AG09319 (cell line): ENCODE data around the gene KRT20.

ENCODE experiments used
- DNase-seq: peaks from one replicate; pipeline ENCODE4 v3.0.0-alpha.2; 2010; ENCODE audit warnings: low read depth; ENCODE audit errors: extremely low read depth
- TF ChIP-seq, protein P1 (sequence below): IDR thresholded peaks from 2 replicates; pipeline ENCODE4 v1.5.1; 2011; ENCODE audit warnings: low read depth, mild to moderate bottlenecking, inconsistent platforms, low read length, moderate library complexity

KRT20 gene

DNA sequence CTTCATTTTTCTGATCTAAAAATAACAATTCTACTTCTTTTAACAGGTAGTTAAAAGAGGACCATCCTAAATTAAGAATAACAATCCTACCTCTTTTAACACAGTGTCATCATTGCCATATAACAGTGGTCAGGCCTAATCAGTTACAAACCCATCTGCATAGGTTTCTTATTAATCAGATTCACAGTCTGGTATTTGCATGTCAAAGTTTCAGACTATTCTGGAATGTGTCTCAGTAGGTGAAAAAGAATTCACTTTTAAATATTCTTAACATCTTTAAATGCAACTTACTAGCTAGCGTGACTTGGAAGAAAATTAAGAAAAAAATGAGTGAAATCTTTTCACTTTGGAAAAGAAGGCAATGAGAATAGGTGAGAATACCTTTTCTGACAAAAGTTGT, 11.2 kb downstream of the KRT20 start:
- DNase-seq = no peak
- TF ChIP-seq, protein P1, sequence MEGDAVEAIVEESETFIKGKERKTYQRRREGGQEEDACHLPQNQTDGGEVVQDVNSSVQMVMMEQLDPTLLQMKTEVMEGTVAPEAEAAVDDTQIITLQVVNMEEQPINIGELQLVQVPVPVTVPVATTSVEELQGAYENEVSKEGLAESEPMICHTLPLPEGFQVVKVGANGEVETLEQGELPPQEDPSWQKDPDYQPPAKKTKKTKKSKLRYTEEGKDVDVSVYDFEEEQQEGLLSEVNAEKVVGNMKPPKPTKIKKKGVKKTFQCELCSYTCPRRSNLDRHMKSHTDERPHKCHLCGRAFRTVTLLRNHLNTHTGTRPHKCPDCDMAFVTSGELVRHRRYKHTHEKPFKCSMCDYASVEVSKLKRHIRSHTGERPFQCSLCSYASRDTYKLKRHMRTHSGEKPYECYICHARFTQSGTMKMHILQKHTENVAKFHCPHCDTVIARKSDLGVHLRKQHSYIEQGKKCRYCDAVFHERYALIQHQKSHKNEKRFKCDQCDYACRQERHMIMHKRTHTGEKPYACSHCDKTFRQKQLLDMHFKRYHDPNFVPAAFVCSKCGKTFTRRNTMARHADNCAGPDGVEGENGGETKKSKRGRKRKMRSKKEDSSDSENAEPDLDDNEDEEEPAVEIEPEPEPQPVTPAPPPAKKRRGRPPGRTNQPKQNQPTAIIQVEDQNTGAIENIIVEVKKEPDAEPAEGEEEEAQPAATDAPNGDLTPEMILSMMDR = no peak

DNA sequence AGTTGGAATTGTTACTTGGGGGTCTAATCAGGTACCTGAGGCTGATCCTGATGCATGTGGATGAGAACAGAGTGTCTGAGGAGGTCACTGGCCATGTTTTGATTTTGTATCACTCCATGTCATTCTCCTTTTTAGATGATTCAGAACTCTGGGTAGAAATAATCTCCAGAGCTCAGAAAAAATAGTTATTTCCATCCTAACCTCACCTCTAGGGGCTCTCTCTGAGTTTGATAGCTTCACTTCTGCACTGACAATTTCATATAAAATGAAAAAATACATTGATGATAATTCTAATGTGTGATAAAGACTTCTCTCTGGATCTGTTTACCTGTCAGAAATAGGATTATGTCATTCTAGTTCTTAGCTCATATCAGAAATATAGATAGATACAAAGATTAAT, 11.8 kb downstream of the KRT20 start:
- DNase-seq = no peak
- TF ChIP-seq, protein P1 = no peak; the same call in 1 of the 2 replicates

DNA sequence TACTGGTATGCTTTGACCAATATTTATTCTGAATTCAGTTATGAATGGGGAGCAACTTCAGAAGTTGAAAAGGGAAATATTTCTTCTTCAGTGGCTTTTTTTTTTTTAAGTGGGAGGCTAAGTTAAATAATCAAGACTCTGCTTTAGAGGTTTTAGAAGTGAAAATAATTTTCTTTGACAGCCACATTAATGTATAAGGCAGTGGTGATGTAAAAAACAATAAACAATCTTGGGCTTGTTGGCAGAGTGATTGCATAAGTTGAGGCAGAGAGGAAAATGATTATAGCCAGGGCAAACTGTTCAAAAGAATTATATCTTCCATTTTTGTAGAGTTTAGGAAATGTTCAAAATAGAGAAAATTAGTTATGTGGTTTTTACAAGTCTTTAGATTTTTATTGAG, 12.6 kb downstream of the KRT20 start:
- peak; percentile 22 for DNase-seq

DNA sequence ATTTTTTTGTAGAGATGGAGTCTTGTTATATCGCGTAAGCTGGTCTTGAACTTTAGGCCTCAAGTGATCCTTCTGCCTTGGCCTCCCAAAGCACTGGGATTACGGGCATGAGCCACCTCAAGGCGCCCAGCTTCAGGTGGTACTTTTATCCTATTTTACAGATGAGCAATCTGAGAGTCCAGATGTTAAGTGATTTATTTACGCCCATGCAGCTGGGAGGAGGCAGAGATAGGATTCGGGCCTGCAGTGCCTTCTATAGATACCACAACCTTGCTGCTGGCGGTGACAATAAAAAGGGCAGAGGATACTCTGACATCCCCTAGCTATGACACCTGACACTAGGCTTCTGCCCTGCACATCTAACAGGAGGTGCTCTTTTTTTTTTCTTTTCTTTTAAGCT, 13.7 kb downstream of the KRT20 start:
- no peak for DNase-seq
- TF ChIP-seq, protein P1 = no peak

More for the DNA sequence above, 12.6 kb downstream of the KRT20 start:
- TF ChIP-seq, protein P1 = no peak

DNA sequence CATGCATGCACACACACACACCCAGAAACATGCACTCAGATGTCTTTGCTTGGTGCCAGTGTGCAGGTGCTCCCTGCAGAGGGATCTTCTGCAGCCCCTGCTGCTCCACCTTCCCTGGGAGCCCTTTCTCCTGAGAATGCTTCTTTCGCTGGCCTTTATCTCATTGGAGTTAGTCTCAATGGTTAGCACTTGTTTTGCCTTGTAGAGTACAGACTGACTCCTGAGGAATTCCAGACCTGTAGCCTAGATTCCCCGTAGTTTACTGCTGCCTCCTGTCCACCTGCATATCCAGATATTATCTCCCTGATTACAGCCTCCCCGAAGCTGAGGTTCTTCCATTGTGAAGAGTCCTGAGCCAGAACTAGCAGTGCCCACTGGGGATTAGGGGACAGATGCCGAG, 14.9 kb downstream of the KRT20 start:
- TF ChIP-seq, protein P1 = no peak
- DNase-seq = no peak

DNA sequence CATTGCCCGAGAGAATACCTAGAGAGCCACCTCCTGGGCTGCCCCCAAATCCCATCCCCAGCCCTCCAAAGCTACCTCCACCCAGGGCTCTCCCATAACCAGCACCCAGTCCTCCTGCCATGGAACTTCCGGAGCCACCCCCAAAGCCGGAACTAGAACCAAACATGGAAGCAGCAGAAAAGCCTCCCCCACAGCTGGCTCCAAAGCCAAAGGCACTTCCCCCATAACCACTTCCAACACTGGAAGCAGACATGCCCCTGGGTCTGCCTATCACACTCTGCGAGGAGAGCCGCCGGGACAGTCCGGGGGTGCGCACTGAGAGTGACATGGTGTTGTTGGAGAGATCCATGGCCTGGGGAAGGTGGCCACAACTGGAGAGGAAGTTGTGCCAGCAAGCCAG, 18.2 kb downstream of the KRT20 start, which contains the start of gene KRT12:
TSS of gene KRT12 (minus strand) at position 386 of the 400 bp plus-strand sequence. CDS start at position 349, 37 bp downstream.
- DNase-seq = no peak
- TF ChIP-seq, protein P1 = no peak

DNA sequence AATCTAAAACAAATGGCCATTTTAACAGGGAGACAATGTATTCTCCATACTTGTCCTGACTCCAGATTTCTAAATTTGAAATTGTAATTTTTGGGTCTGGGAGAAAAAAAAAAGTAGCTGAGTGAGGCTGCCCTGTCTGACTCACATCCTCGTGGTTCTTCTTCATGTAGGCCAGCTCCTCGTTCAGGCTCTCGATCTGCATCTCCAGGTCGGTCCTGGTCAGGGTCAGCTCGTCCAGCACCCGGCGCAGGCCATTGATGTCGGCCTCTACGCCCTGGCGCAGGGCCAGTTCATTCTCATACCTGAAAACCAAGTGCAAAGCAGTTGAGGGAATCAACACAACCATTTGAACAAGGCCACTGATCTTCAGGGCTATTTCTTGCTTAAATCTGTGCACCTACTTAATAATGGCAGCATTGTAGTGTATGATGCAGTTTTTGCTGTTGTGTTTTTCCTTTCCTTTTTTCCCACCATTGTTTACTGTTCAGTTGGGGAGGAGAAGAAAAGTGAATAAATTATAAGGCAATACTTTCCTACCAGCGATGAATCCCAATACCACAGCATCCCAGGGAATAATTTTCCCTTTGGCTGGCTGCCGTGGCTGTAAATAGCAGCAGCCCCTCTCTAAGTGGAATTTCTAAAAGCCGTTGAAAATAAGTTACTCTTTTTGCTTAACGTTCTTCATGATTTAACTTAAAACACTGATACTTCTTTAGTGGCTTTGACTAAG, 20.2 kb downstream of the KRT20 start:
- TF ChIP-seq, protein P1 = no peak
- DNase-seq = no peak
